Activated naive CD8-positive, alpha-beta T cell treated with anti-CD3 and anti-CD28 coated beads, Interleukin-2, amount 10 ng/mL, durations not matched to agents 7 days and 5 days (primary cell): ENCODE results near the gene NOS1AP. TPM values are rescaled to one million over a fixed set of nuclear protein-coding genes. Genes with fewer than 3 reads are reported as not detected.
"Not testable (repeated sequence)": the region's sequence is repeated elsewhere in the genome, so short reads cannot be mapped to it uniquely, and the experiment has no call there.

Experiments used
- ATAC-seq: fragments of 150-1000 bp; cut with Tn5 transposase; one replicate; pipeline ENCODE4 v1.10.0; 2021; ENCODE audit warnings: low read depth, moderate library complexity
- POLR2A ChIA-PET: fragments of 350-600 bp; sonication (Branson Sonifier 250); formaldehyde crosslinking; loops from one replicate; lab custom pipeline; 2021; ENCODE audit warnings: antibody characterized with exemption; lab: Charles Lee
- DNase-seq: peaks from one replicate; pipeline ENCODE4 v3.0.0; 2021
- H3K27ac Mint-ChIP-seq: one replicate; pipeline ENCODE4 v1.8.0; 2022; ENCODE audit warnings: mild to moderate bottlenecking, mixed read lengths
- H3K27me3 Mint-ChIP-seq: one replicate; pipeline ENCODE4 v1.8.0; 2022; ENCODE audit warnings: mild to moderate bottlenecking, moderate library complexity, mixed read lengths
- H3K36me3 Mint-ChIP-seq: one replicate; pipeline ENCODE4 v1.8.0; 2021; ENCODE audit warnings: mild to moderate bottlenecking, mixed read lengths
- H3K4me1 Mint-ChIP-seq: one replicate; pipeline ENCODE4 v1.8.0; 2021; ENCODE audit warnings: mixed read lengths
- H3K4me3 Mint-ChIP-seq: one replicate; pipeline ENCODE4 v1.8.0; 2022; ENCODE audit warnings: mild to moderate bottlenecking, moderate library complexity, mixed read lengths
- H3K9me3 Mint-ChIP-seq: one replicate; pipeline ENCODE4 v1.8.0; 2021; ENCODE audit warnings: mixed read lengths
- total RNA-seq, 2 experiments: library from RNA; stranded (reverse); gene quantifications; one replicate each; pipeline ENCODE4 v1.2.3, GENCODE V29; 2021

The NOS1AP gene
- total RNA-seq, 2 experiments from 2014 or later: not detected

- POLR2A ChIA-PET: no interaction called here
- no peak overlapping the region for H3K27ac Mint-ChIP-seq
- peaks cover 5% of the 10 kb centered on the region for H3K27me3 Mint-ChIP-seq
- no peak overlapping the region for H3K4me3 Mint-ChIP-seq
- no peaks in the 10 kb centered on the region for H3K9me3 Mint-ChIP-seq
- no peaks in the 10 kb centered on the region for H3K36me3 Mint-ChIP-seq
- no peaks in the 10 kb centered on the region for H3K4me1 Mint-ChIP-seq
- no peak for ATAC-seq
- no peak for DNase-seq
Observed at GRCh38 chr1:162193815-162194214, 124.3 kb downstream of the NOS1AP start.

- POLR2A ChIA-PET: no interaction called here
- no peak for DNase-seq
- H3K27ac Mint-ChIP-seq: no peak overlapping the region
- H3K4me1 Mint-ChIP-seq: no peaks in the 10 kb centered on the region
- ATAC-seq: no peak
- no peak overlapping the region for H3K4me3 Mint-ChIP-seq
- H3K27me3 Mint-ChIP-seq: peaks cover 5% of the 10 kb centered on the region
- H3K9me3 Mint-ChIP-seq: no peaks in the 10 kb centered on the region
- H3K36me3 Mint-ChIP-seq: no peaks in the 10 kb centered on the region
Observed at GRCh38 chr1:162195567-162195966, 126.1 kb downstream of the NOS1AP start.

- POLR2A ChIA-PET: no interaction called here
- ATAC-seq (no peak), DNase-seq (no peak)
- H3K27ac Mint-ChIP-seq: no peak overlapping the region
- peaks cover 5% of the 10 kb centered on the region for H3K27me3 Mint-ChIP-seq
- H3K36me3 Mint-ChIP-seq: no peaks in the 10 kb centered on the region
- H3K4me1 Mint-ChIP-seq: no peaks in the 10 kb centered on the region
- no peak overlapping the region for H3K4me3 Mint-ChIP-seq
- no peaks in the 10 kb centered on the region for H3K9me3 Mint-ChIP-seq
Observed at GRCh38 chr1:162196387-162196786, 126.9 kb downstream of the NOS1AP start.

- Mint-ChIP-seq H3K9me3 (no peaks in the 10 kb centered on the region), H3K36me3 (no peaks in the 10 kb centered on the region), H3K27me3 (peaks cover 11% of the 10 kb centered on the region), H3K4me3 (no peak overlapping the region), H3K27ac (no peak overlapping the region), H3K4me1 (no peaks in the 10 kb centered on the region)
- POLR2A ChIA-PET: no interaction called here
- ATAC-seq: no peak
- DNase-seq: no peak
Observed at GRCh38 chr1:162197041-162197531, 127.6 kb downstream of the NOS1AP start.

GRCh38 chr1:162197615-162198421 is 128.3 kb downstream of the NOS1AP start:
- H3K36me3 Mint-ChIP-seq: no peaks in the 10 kb centered on the region
- no peak for ATAC-seq
- no peak overlapping the region for H3K4me3 Mint-ChIP-seq
- no peaks in the 10 kb centered on the region for H3K9me3 Mint-ChIP-seq
- DNase-seq: no peak
- peaks cover 12% of the 10 kb centered on the region for H3K27me3 Mint-ChIP-seq
- no peak overlapping the region for H3K27ac Mint-ChIP-seq
- H3K4me1 Mint-ChIP-seq: no peaks in the 10 kb centered on the region
- POLR2A ChIA-PET: no interaction called here

GRCh38 chr1:162200096-162200847 is 130.8 kb downstream of the NOS1AP start:
- POLR2A ChIA-PET: no interaction called here
- Mint-ChIP-seq H3K36me3 (no peaks in the 10 kb centered on the region), H3K27me3 (peaks cover 14% of the 10 kb centered on the region), H3K4me1 (no peaks in the 10 kb centered on the region), H3K4me3 (no peak overlapping the region), H3K9me3 (no peaks in the 10 kb centered on the region), H3K27ac (no peak overlapping the region)
- ATAC-seq: no peak
- no peak for DNase-seq

- ATAC-seq, H3K4me3 Mint-ChIP-seq, H3K27ac Mint-ChIP-seq, H3K9me3 Mint-ChIP-seq, POLR2A ChIA-PET, H3K36me3 Mint-ChIP-seq, DNase-seq, H3K4me1 Mint-ChIP-seq: not testable (repeated sequence)
- peaks cover 11% of the 10 kb centered on the region for H3K27me3 Mint-ChIP-seq
Observed at GRCh38 chr1:162201062-162201461, 131.6 kb downstream of the NOS1AP start.

- ATAC-seq (no peak), DNase-seq (no peak)
- POLR2A ChIA-PET: no interaction called here
- no peaks in the 10 kb centered on the region for H3K9me3 Mint-ChIP-seq
- H3K36me3 Mint-ChIP-seq: no peaks in the 10 kb centered on the region
- H3K4me3 Mint-ChIP-seq: no peak overlapping the region
- H3K27ac Mint-ChIP-seq: no peak overlapping the region
- no peaks in the 10 kb centered on the region for H3K4me1 Mint-ChIP-seq
- H3K27me3 Mint-ChIP-seq: peaks cover 14% of the 10 kb centered on the region
Observed at GRCh38 chr1:162204129-162204822, 134.8 kb downstream of the NOS1AP start.

- H3K4me3 Mint-ChIP-seq: no peak overlapping the region
- ATAC-seq (no peak), DNase-seq (no peak)
- H3K4me1 Mint-ChIP-seq: no peaks in the 10 kb centered on the region
- H3K27me3 Mint-ChIP-seq: peaks cover 14% of the 10 kb centered on the region
- no peaks in the 10 kb centered on the region for H3K36me3 Mint-ChIP-seq
- H3K9me3 Mint-ChIP-seq: no peaks in the 10 kb centered on the region
- POLR2A ChIA-PET: no interaction called here
- no peak overlapping the region for H3K27ac Mint-ChIP-seq
Observed at GRCh38 chr1:162204823-162205155, 135.3 kb downstream of the NOS1AP start.

GRCh38 chr1:162206300-162206699 is 136.8 kb downstream of the NOS1AP start:
- DNase-seq (no peak), ATAC-seq (no peak)
- no peak overlapping the region for H3K4me3 Mint-ChIP-seq
- H3K27ac Mint-ChIP-seq: no peak overlapping the region
- peaks cover 14% of the 10 kb centered on the region for H3K27me3 Mint-ChIP-seq
- POLR2A ChIA-PET: no interaction called here
- no peaks in the 10 kb centered on the region for H3K9me3 Mint-ChIP-seq
- H3K36me3 Mint-ChIP-seq: no peaks in the 10 kb centered on the region
- H3K4me1 Mint-ChIP-seq: no peaks in the 10 kb centered on the region

GRCh38 chr1:162206749-162207635 is 137.5 kb downstream of the NOS1AP start:
- no peak for DNase-seq
- no peak for ATAC-seq
- H3K9me3 Mint-ChIP-seq: no peaks in the 10 kb centered on the region
- no peak overlapping the region for H3K4me3 Mint-ChIP-seq
- H3K36me3 Mint-ChIP-seq: no peaks in the 10 kb centered on the region
- H3K27ac Mint-ChIP-seq: no peak overlapping the region
- peaks cover 8% of the 10 kb centered on the region for H3K27me3 Mint-ChIP-seq
- no peaks in the 10 kb centered on the region for H3K4me1 Mint-ChIP-seq
- POLR2A ChIA-PET: no interaction called here

GRCh38 chr1:162207862-162208261 is 138.4 kb downstream of the NOS1AP start:
- DNase-seq (no peak), ATAC-seq (no peak)
- no peaks in the 10 kb centered on the region for H3K36me3 Mint-ChIP-seq
- POLR2A ChIA-PET: no interaction called here
- no peaks in the 10 kb centered on the region for H3K4me1 Mint-ChIP-seq
- H3K27me3 Mint-ChIP-seq: peaks cover 6% of the 10 kb centered on the region
- H3K27ac Mint-ChIP-seq: no peak overlapping the region
- no peaks in the 10 kb centered on the region for H3K9me3 Mint-ChIP-seq
- H3K4me3 Mint-ChIP-seq: no peak overlapping the region

GRCh38 chr1:162210196-162210595 is 140.7 kb downstream of the NOS1AP start:
- Mint-ChIP-seq H3K36me3 (no peaks in the 10 kb centered on the region), H3K4me1 (no peaks in the 10 kb centered on the region), H3K27ac (no peak overlapping the region), H3K27me3 (peaks cover 4% of the 10 kb centered on the region), H3K4me3 (no peak overlapping the region), H3K9me3 (no peaks in the 10 kb centered on the region)
- POLR2A ChIA-PET: no interaction called here
- DNase-seq (no peak), ATAC-seq (no peak)
